Smooth muscle cell (in vitro differentiated cells): ENCODE measurements around the gene DENND2C. TPM values are rescaled to one million over a fixed set of nuclear protein-coding genes. Genes with fewer than 3 reads are reported as not detected.

ENCODE experiments used
- DNase-seq: peaks from one replicate; lab custom pipeline; 2025; ENCODE audit not compliant: unreplicated experiment; lab: John Stamatoyannopoulos, UW
- H2AFZ ChIP-seq: fragments of 200-600 bp; sonication (generic); 2 replicates; pipeline ENCODE4 v1.6.0; 2016; ENCODE audit warnings: antibody characterized with exemption, low read depth, mild to moderate bottlenecking
- H3F3A ChIP-seq: fragments of 200-600 bp; sonication (generic); 2 replicates; pipeline ENCODE4 v1.6.0; 2017; ENCODE audit warnings: antibody characterized with exemption, low read depth
- H3K27ac ChIP-seq: fragments of 200-600 bp; sonication (generic); 2 replicates; pipeline ENCODE4 v1.5.1; 2016; ENCODE audit warnings: low read depth, mild to moderate bottlenecking
- H3K27me3 ChIP-seq: fragments of 200-600 bp; sonication (generic); 2 replicates; pipeline ENCODE4 v1.6.1; 2016; ENCODE audit warnings: low read depth, mild to moderate bottlenecking
- H3K36me3 ChIP-seq: fragments of 200-600 bp; sonication (generic); 2 replicates; pipeline ENCODE4 v1.5.1; 2016; ENCODE audit warnings: low read depth
- H3K4me1 ChIP-seq: fragments of 200-600 bp; sonication (generic); 2 replicates; pipeline ENCODE4 v1.5.1; 2016; ENCODE audit warnings: low read depth
- H3K4me2 ChIP-seq: fragments of 200-600 bp; sonication (generic); 2 replicates; pipeline ENCODE4 v1.6.0; 2016; ENCODE audit warnings: mild to moderate bottlenecking
- H3K4me3 ChIP-seq: fragments of 200-600 bp; sonication (generic); 2 replicates; pipeline ENCODE4 v1.5.1; 2016; ENCODE audit warnings: mild to moderate bottlenecking
- H3K79me2 ChIP-seq: fragments of 200-600 bp; sonication (generic); 2 replicates; pipeline ENCODE4 v1.6.0; 2016; ENCODE audit warnings: low read depth, mild to moderate bottlenecking
- H3K9ac ChIP-seq: fragments of 200-600 bp; sonication (generic); 2 replicates; pipeline ENCODE4 v1.6.0; 2016; ENCODE audit warnings: low read depth
- H3K9me3 ChIP-seq: fragments of 200-600 bp; sonication (generic); replicated peaks from 2 replicates; pipeline ENCODE4 v1.5.1; 2016; ENCODE audit warnings: low read depth
- H4K20me1 ChIP-seq: fragments of 200-600 bp; sonication (generic); 2 replicates; pipeline ENCODE4 v1.6.0; 2016; ENCODE audit warnings: low read depth
- WGBS: methylation state at CpG from one replicate; pipeline ENCODE4 v1.1.7; 2016; ENCODE audit warnings: low lambda C conversion rate; 5-methylcytosine and 5-hydroxymethylcytosine counted together
- polyA plus RNA-seq: library from polyadenylated mRNA; unstranded; fragments of >200 nt; fragmentation: Nextera tagmentation; extraction: Ambion mirVana; gene quantifications from 2 replicates; pipeline ENCODE4 v1.2.1, GENCODE V29; 2016
- small RNA-seq: library from RNA; depleted of rRNA; stranded (forward); fragments of <200 nt; gene quantifications from one replicate; pipeline ENCODE3, GENCODE V24; 2014
- total RNA-seq: library from RNA; depleted of rRNA; stranded (reverse); fragments of >200 nt; gene quantifications from 2 replicates; pipeline ENCODE4 v1.2.3, GENCODE V29; 2014
- TF ChIP-seq, protein P1 (sequence below): fragments of 200-600 bp; sonication (generic); IDR thresholded peaks from 2 replicates; pipeline ENCODE4 v1.5.1; 2017; ENCODE audit warnings: borderline replicate concordance, mild to moderate bottlenecking, antibody characterized with exemption; ENCODE audit not compliant: insufficient read depth, poor library complexity, severe bottlenecking

Gene DENND2C
- total and polyA plus RNA-seq, 2 experiments from 2014 or later = 1.4 to 4.1 TPM

DNA sequence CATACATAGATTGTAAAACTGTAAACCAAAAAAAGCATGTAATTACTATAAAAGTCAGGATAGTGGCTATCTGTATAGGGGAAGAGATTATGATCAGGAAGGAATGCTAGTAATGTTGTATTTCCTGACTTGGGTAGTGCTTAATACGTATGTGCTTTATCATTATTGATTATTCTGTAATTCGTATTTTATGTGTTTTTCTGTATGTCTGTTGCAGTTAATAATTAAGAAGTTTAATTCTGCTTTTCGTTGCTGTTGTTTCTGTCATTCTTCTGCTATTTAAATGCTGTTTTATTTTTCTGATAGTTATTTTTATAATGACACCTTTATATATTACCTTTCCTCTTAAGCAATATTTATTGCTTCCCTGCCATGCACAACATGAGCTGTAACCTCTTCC is 129.6 kb downstream of the DENND2C start:
- 58% methylated on average over 3 of the region's 3 CpGs for WGBS
- H4K20me1 ChIP-seq = no peaks in the 10 kb centered on the region
- no peaks in the 10 kb centered on the region for H3K9me3 ChIP-seq
- H2AFZ ChIP-seq = no peak overlapping the region
- H3K4me1 ChIP-seq = no peaks in the 10 kb centered on the region
- no peak for DNase-seq
- no peaks in the 10 kb centered on the region for H3K79me2 ChIP-seq
- no peak overlapping the region for H3K27ac ChIP-seq
- no peak overlapping the region for H3K4me3 ChIP-seq
- H3K9ac ChIP-seq = no peak overlapping the region
- H3K27me3 ChIP-seq = no peaks in the 10 kb centered on the region
- TF ChIP-seq, protein P1, sequence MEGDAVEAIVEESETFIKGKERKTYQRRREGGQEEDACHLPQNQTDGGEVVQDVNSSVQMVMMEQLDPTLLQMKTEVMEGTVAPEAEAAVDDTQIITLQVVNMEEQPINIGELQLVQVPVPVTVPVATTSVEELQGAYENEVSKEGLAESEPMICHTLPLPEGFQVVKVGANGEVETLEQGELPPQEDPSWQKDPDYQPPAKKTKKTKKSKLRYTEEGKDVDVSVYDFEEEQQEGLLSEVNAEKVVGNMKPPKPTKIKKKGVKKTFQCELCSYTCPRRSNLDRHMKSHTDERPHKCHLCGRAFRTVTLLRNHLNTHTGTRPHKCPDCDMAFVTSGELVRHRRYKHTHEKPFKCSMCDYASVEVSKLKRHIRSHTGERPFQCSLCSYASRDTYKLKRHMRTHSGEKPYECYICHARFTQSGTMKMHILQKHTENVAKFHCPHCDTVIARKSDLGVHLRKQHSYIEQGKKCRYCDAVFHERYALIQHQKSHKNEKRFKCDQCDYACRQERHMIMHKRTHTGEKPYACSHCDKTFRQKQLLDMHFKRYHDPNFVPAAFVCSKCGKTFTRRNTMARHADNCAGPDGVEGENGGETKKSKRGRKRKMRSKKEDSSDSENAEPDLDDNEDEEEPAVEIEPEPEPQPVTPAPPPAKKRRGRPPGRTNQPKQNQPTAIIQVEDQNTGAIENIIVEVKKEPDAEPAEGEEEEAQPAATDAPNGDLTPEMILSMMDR = no peak
- H3F3A ChIP-seq = no peaks in the 10 kb centered on the region
- no peaks in the 10 kb centered on the region for H3K36me3 ChIP-seq
- H3K4me2 ChIP-seq = no peak overlapping the region

DNA sequence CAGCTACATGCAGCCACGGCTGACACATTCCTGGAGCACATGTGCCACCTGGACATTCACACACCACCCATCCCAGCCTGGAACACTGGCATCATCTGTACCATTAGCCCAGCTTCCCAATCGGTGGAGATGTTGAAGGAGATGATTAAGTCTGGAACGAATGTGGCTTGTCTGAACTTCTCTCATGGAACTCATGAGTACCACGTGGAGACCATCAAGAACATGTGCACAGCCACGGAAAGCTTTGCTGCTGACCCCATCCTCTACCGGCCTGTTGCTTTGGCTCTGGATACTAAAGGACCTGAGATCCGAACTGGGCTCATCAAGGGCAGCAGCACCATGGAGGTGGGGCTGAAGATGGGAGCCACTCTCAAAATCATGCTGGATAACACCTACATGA is 133.8 kb downstream of the DENND2C start:
- no peaks in the 10 kb centered on the region for H3K27me3 ChIP-seq
- no peaks in the 10 kb centered on the region for H4K20me1 ChIP-seq
- no peaks in the 10 kb centered on the region for H3K79me2 ChIP-seq
- H2AFZ ChIP-seq = no peak overlapping the region
- H3K4me1 ChIP-seq = no peaks in the 10 kb centered on the region
- 91% methylated on average over 7 of the region's 7 CpGs for WGBS
- H3K4me2 ChIP-seq = no peak overlapping the region
- H3K4me3 ChIP-seq = no peak overlapping the region
- TF ChIP-seq, protein P1 = no peak
- DNase-seq = no peak
- H3K36me3 ChIP-seq = no peaks in the 10 kb centered on the region
- H3K9ac ChIP-seq = no peak overlapping the region
- no peak overlapping the region for H3K27ac ChIP-seq
- H3K9me3 ChIP-seq = no peaks in the 10 kb centered on the region
- H3F3A ChIP-seq = no peaks in the 10 kb centered on the region

DNA sequence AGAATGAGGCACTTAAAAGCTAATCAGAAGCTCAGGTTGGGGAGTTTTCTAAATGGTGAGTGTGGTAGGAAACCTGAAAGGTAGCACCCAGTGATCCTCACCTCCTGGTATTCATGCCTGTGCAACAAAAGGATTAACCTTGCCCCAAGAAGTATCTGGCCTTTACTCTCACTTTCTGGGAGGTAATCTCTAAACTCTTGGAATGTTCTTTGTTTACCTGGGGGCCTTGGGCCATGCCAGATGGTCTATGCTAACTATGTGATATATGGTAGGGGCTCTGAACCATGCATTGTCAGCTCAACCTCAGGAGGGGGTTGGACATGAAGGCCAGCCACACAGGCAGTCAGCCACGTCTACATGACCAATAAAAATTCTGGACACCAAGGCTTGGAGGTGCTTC is 134.4 kb downstream of the DENND2C start:
- Histone ChIP-seq H3K27ac (no peak overlapping the region), H3K4me3 (no peak overlapping the region), H4K20me1 (no peaks in the 10 kb centered on the region), H3K36me3 (no peaks in the 10 kb centered on the region), H2AFZ (no peak overlapping the region), H3K4me2 (no peak overlapping the region), H3F3A (no peaks in the 10 kb centered on the region), H3K9me3 (no peaks in the 10 kb centered on the region), H3K27me3 (no peaks in the 10 kb centered on the region), H3K4me1 (no peaks in the 10 kb centered on the region), H3K79me2 (no peaks in the 10 kb centered on the region), H3K9ac (no peak overlapping the region)
- WGBS = 75% methylated on average over 1 of the region's 1 CpG
- no peak for DNase-seq
- TF ChIP-seq, protein P1 = no peak

Small RNA genes lying within 50 kb of the gene (small RNA-seq; reads per million reads assigned to genes)
- not detected for gene RN7SL432P

Other genes with a start within 250 kb of the DENND2C start
- 30.5 and 35.9 TPM in 2 replicates for gene TRIM33, start 158.8 kb downstream of the DENND2C start, total RNA-seq
- gene TRIM33, start 158.8 kb downstream of the DENND2C start, polyA plus RNA-seq = 12.0 and 22.7 TPM in 2 replicates
- 49.3 and 65.5 TPM in 2 replicates for gene BCAS2, start 88.4 kb downstream of the DENND2C start, total RNA-seq
- 57.0 and 61.2 TPM in 2 replicates for gene BCAS2, start 88.4 kb downstream of the DENND2C start, polyA plus RNA-seq
- gene AMPD1, start 25.5 kb upstream of the DENND2C start, total RNA-seq = not detected in 2 replicates
- gene AMPD1, start 25.5 kb upstream of the DENND2C start, polyA plus RNA-seq = not detected in 2 replicates
- gene NRAS, start 46.7 kb upstream of the DENND2C start, total RNA-seq = 84.7 and 105 TPM in 2 replicates
- 31.4 and 37.0 TPM in 2 replicates for gene NRAS, start 46.7 kb upstream of the DENND2C start, polyA plus RNA-seq
- gene CSDE1, start 87.9 kb upstream of the DENND2C start, total RNA-seq = 768 and 827 TPM in 2 replicates
- gene CSDE1, start 87.9 kb upstream of the DENND2C start, polyA plus RNA-seq = 160 and 173 TPM in 2 replicates
- 70.5 and 84.4 TPM in 2 replicates for gene SIKE1, start 110.6 kb upstream of the DENND2C start, total RNA-seq
- gene SIKE1, start 110.6 kb upstream of the DENND2C start, polyA plus RNA-seq = 37.0 and 54.8 TPM in 2 replicates
- not detected in 2 replicates for gene SYCP1, start 184.8 kb upstream of the DENND2C start, total RNA-seq
- not detected in 2 replicates for gene SYCP1, start 184.8 kb upstream of the DENND2C start, polyA plus RNA-seq